Right forelimb (tissue), 1 donor: ENCODE results near the gene FAM24A.

ENCODE experiments used
- DNase-seq: peaks from one replicate; pipeline ENCODE4 v3.0.0-alpha.2; 2018

The FAM24A gene

DNA sequence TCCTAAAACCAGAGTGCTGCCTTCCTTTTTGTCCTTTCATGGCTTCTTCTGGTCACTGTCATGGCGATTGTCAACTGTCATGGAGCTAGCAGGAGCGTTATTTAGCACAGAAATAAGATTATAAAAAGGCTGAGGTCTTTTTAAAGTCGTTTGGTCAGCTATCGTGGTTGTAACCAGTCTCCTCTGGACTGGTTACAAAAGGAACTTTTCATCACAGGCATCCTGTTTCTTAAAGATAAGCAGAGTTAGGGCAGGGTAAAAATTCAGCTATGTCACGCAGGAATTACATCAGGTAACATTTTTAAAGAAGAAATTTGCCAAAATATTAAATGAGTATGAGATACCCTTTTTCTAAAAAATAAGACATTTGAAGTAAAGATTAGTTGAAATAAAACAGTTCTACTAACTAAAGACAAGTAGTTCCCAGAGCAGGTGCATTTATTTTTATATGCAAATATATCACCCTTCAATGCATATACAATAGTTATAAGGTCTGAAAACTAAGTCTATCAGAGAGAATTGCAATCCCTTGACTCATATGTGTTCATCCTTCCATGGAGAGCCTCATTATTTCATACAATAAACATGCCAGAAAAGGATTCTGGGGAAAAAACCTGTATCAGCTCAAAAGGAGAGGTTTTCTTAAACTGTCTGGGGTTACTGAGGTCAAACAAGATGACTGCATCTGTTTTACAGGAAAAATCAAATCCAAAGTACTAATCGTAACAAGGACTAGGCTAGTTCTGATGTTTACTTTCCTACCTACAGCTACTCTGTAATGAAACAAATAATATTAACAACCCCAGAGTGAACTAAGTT is 20.9 kb downstream of the FAM24A start:
- no peak for DNase-seq

DNA sequence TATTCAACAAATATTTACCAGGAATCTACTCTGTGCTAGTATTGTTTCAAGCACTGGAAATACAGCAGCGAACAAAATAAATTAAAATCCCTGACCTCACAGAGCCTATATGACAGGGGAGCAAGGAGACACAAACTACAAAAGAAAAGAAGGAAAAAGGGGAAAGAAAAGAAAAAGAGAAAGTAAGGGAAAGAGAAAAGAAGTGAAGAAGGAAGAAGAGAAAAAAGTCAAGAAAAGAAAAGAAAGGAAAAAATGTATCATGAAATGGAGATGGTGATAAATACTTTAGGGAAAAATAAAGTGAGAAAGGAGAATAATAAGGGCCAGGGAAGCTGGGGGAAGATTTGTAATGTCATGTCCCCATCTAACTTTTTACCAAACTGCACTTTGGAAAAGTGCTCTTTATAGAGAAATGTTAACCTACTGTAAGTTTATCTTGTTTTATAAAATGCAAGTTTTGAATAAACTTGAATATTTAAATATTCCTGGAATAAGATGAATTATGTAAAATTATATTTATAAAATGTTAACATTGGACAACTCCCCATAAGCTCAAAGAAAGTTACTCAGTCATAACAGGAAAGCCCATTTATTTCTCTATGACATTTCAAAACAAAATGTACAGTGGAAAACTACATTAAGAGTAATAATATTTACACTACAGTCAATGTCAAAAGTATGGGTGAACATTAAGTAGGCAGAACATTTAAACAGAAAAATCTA is 28.9 kb downstream of the FAM24A start:
- DNase-seq, result no peak

GRCh38 chr10:122939856-122940543 is 29.6 kb downstream of the FAM24A start:
- no peak for DNase-seq

DNA sequence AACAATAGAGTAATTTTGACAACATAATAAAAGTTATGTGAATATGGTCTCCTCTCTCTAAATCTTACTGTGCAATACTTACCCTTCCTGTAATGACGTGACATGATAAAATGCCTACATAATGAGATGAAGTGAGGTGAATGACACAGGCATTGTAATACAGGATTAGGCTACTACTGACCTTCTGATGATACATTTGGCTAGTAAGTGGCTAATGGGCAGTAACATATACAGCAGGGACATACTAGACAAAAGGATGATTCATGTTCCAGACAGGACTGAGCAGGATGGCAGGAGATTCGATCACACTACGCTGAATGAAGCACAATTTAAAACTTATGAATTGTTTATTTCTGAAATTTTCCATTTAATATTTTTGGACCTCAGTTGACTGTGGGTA is 38.9 kb downstream of the FAM24A start:
- no peak for DNase-seq

- peak; percentile 98 for DNase-seq
Observed at GRCh38 chr10:122953902-122954730, 43.7 kb downstream of the FAM24A start, which contains the start of gene C10orf88. C10orf88 (minus strand) TSS chr10:122954227; CDS start chr10:122954178, 49 bp downstream.

DNA sequence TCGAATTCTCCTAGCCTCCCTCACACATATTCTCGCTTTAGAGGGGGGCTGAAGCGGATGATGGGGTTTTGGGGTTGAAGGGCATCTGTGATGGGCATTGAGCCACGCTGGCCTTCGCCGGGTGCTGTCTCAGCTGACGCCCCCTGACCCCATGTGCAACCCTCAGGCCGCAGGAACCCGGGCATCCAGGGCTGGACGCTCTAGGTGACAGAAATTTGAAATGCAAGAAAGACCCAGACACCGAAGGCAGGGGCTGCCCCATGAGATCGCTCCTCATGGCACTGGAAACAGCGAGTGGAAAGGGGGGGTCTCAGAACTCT is 44.3 kb downstream of the FAM24A start:
- DNase-seq, result no peak

DNA sequence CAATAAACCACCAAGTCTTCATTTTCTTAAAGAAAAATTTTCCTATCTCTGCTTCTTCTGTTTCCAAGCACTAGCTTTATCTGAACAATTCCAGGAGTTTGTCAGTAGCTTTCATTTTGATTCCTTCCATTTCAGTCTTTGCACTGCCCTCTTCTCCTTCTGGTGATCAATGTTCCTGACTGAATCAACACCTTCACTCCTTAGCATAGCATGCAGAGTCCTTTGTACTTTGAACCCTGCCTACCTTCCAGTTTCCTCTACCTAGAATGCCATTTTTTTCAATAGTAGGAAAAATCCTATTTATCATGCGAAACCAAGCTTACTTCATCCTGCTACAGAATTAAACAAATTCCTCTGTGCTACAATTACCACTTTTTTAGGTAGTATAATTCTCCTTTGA is 45.5 kb downstream of the FAM24A start:
- DNase-seq, result no peak

GRCh38 chr10:122957474-122957873 is 47.1 kb downstream of the FAM24A start:
- DNase-seq, result no peak

DNA sequence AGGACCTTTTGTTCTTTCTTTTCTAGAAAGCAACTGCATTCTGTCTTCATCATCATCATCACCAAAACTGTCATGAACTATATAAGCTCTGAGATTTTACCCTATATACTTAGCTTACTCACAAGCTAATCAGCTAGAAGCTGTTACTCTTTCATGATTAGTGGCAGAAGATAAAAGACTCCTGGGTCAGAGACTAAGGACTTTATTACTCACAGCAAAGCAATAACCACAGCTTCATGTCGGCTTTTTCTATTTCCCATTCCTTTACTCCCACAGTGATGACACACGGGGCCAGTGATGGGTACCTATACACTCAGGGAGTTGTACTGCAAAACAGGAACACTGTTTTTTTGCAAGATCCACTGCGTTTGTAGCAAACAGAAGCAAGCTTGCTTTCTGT is 52.0 kb downstream of the FAM24A start:
- DNase-seq, result no peak
